Esophagus squamous epithelium (tissue), 5 donors: ENCODE measurements around the gene TMEM256. TPM values are rescaled to one million over a fixed set of nuclear protein-coding genes. Genes with fewer than 3 reads are reported as not detected.

Source experiments
- DNase-seq: peaks from one replicate; lab custom pipeline; 2025; lab: John Stamatoyannopoulos, UW
- H3K27ac ChIP-seq, 4 donors: fragments of 200-600 bp; sonication (generic); one replicate each; pipeline ENCODE4 v1.5.1; 2016 to 2019; ENCODE audit warnings: mild to moderate bottlenecking in 1 of 4
- H3K27me3 ChIP-seq, 4 donors: fragments of 200-600 bp; sonication (generic); 1 replicate in 3 of 4; 2 replicates in 1 of 4; pipeline versions ENCODE4 v1.5.1 to v1.6.0; 2017 to 2021; ENCODE audit warnings: antibody characterized with exemption in 1 of 4
- H3K36me3 ChIP-seq, 3 donors: fragments of 200-600 bp; sonication (generic); one replicate each; pipeline ENCODE4 v1.5.1; 2016 to 2019
- H3K4me1 ChIP-seq, 3 donors: fragments of 200-600 bp; sonication (generic); one replicate each; pipeline ENCODE4 v1.5.1; 2017 to 2019
- H3K4me3 ChIP-seq, 4 donors: fragments of 200-600 bp; sonication (generic); 1 replicate in 3 of 4; 2 replicates in 1 of 4; pipeline ENCODE4 v1.5.1; 2016 to 2019; ENCODE audit warnings: mild to moderate bottlenecking in 2 of 4, moderate library complexity in 1 of 4
- H3K9me3 ChIP-seq, 3 donors: fragments of 200-600 bp; sonication (generic); one replicate each; pipeline ENCODE4 v1.5.1; 2016 to 2019
- CTCF ChIP-seq, 6 experiments: fragments of 450-650 bp in 4 of 6; fragments of 200-600 bp in 2 of 6; sonication (generic) in 2 of 6; IDR thresholded peaks; one replicate each; pipeline ENCODE4 v1.5.1; 2016 to 2019; ENCODE audit warnings: antibody characterized with exemption in 6 of 6, mild to moderate bottlenecking in 4 of 6, moderate library complexity in 4 of 6
- POLR2A ChIP-seq, 4 donors: fragments of 450-650 bp; IDR thresholded peaks; one replicate each; pipeline ENCODE4 v1.6.1; 2017; ENCODE audit warnings: antibody characterized with exemption in 4 of 4, mild to moderate bottlenecking in 4 of 4, moderate library complexity in 3 of 4
- WGBS, 2 donors: methylation state at CpG; one replicate each; pipeline ENCODE4 v1.1.5; 2018; 5-methylcytosine and 5-hydroxymethylcytosine counted together
- intact Hi-C: fragments of 100-400 bp; cut with DNase I; formaldehyde crosslinking; loops from one replicate; pipeline ENCODE4 v1.15.0; 2022
- total RNA-seq, 4 donors: library from RNA; depleted of rRNA; stranded (reverse); fragments of >200 nt; gene quantifications; one replicate each; pipeline ENCODE4 v1.1.0, GENCODE V29; 2016
- donor health status: DM: yes; HTN: yes; CAD: no.

The TMEM256 gene
- total RNA-seq, 4 donors from 2014 or later = 27.9 to 88.0 (median 66.7) TPM

- H3K4me1 ChIP-seq = peaks cover 43 to 64% (median 48%) of the 10 kb centered on the region in 3 donors
- no peak for DNase-seq
- H3K4me3 ChIP-seq = peak within 1 kb of the TSS in 3 of 4 donors; percentile 34 to 88 (median 80)
- no peaks in the 10 kb centered on the region for H3K36me3 ChIP-seq
- H3K27me3 ChIP-seq = no peaks in the 10 kb centered on the region
- intact Hi-C loops = loop anchor here (5.0 kb wide), 1 partner anchor 82 kb away; the partner anchor contains the start of genes FGF11 and TMEM102
- TF ChIP-seq CTCF (IDR thresholded peaks at IDR 0.05) (no peak), POLR2A (IDR thresholded peaks at IDR 0.05) (no peak)
- WGBS, 2 donors = no CpG with 5 or more reads among the region's 10 CpGs
- H3K9me3 ChIP-seq = no peaks in the 10 kb centered on the region
- peak within 1 kb of the TSS; percentile 98 to 100 (median 98) for H3K27ac ChIP-seq
Observed at GRCh38 chr17:7355053-7355452, 48.8 kb downstream of the TMEM256 start, which contains the start of gene TMEM95. Gene TMEM95 (plus strand): TSS chr17:7355156. CDS start chr17:7355205, 49 bp downstream.

GRCh38 chr17:7354262-7354843 is 49.5 kb downstream of the TMEM256 start:
- DNase-seq = no peak
- Histone ChIP-seq H3K27ac (peak overlapping the region; percentile 98 to 100 (median 98)), H3K9me3 (no peaks in the 10 kb centered on the region), H3K4me3 (peak overlapping the region in 3 of 4 donors; percentile 34 to 88 (median 80)), H3K4me1 (peaks cover 48 to 71% (median 54%) of the 10 kb centered on the region in 3 donors), H3K36me3 (no peaks in the 10 kb centered on the region), H3K27me3 (no peaks in the 10 kb centered on the region)
- TF ChIP-seq POLR2A (IDR thresholded peaks at IDR 0.05) (peak in 1 of 4 donors; percentile 23), CTCF (IDR thresholded peaks at IDR 0.05) (peak in 3 of 6 experiments; percentile 21 to 53 (median 27))
- 39 to 51% methylated on average over 5 to 9 of the region's 9 CpGs for WGBS, 2 donors
- intact Hi-C loops = no loop called here

Other genes starting within 250 kb of the TMEM256 start
- 1 to 10 TPM in 1 of 4 donors, under 1 TPM in 2, not detected in 1; 0.42 to 1.1 (median 0.97) TPM for gene ASGR1, start 224.7 kb downstream of the TMEM256 start, total RNA-seq
- gene DLG4, start 184.3 kb downstream of the TMEM256 start, total RNA-seq = 10 to 100 TPM in 1 of 4 donors, 1 to 10 TPM in 3; 2.6 to 13.9 (median 6.0) TPM
- 100 to 1,000 TPM; 453 to 742 (median 464) TPM for gene ACADVL, start 184.2 kb downstream of the TMEM256 start, total RNA-seq
- 10 to 100 TPM; 21.4 to 58.0 (median 37.3) TPM for gene DVL2, start 169.6 kb downstream of the TMEM256 start, total RNA-seq
- 10 to 100 TPM; 24.7 to 30.6 (median 27.0) TPM for gene PHF23, start 164.6 kb downstream of the TMEM256 start, total RNA-seq
- 100 to 1,000 TPM; 172 to 384 (median 197) TPM for gene GABARAP, start 161.6 kb downstream of the TMEM256 start, total RNA-seq
- gene CTDNEP1, start 152.4 kb downstream of the TMEM256 start, total RNA-seq = 10 to 100 TPM; 42.0 to 52.1 (median 47.8) TPM
- 10 to 100 TPM; 14.9 to 21.8 (median 16.6) TPM for gene ELP5, start 151.9 kb downstream of the TMEM256 start, total RNA-seq
- gene CLDN7, start 141.6 kb downstream of the TMEM256 start, total RNA-seq = 100 to 1,000 TPM; 172 to 411 (median 208) TPM
- gene SLC2A4, start 122.4 kb downstream of the TMEM256 start, total RNA-seq = 10 to 100 TPM in 1 of 4 donors, 1 to 10 TPM in 2, under 1 TPM in 1; 0.83 to 21.7 (median 2.5) TPM
- gene YBX2, start 109.5 kb downstream of the TMEM256 start, total RNA-seq = 1 to 10 TPM in 3 of 4 donors, under 1 TPM in 1; 0.44 to 3.8 (median 2.3) TPM
- gene EIF5A, start 96.5 kb downstream of the TMEM256 start, total RNA-seq = 100 to 1,000 TPM; 324 to 543 (median 394) TPM
- 10 to 100 TPM; 40.9 to 80.7 (median 70.5) TPM for gene GPS2, start 88.7 kb downstream of the TMEM256 start, total RNA-seq
- gene NEURL4, start 74.8 kb downstream of the TMEM256 start, total RNA-seq = 10 to 100 TPM in 3 of 4 donors, 1 to 10 TPM in 1; 9.7 to 18.7 (median 14.4) TPM
- 1 to 10 TPM; 3.2 to 5.5 (median 3.8) TPM for gene ACAP1, start 67.6 kb downstream of the TMEM256 start, total RNA-seq
- gene KCTD11, start 51.9 kb downstream of the TMEM256 start, total RNA-seq = 10 to 100 TPM; 12.6 to 26.6 (median 22.1) TPM
- gene TMEM95, start 48.9 kb downstream of the TMEM256 start, total RNA-seq = not detected
- gene TNK1, start 23.0 kb downstream of the TMEM256 start, total RNA-seq = 10 to 100 TPM in 2 of 4 donors, 1 to 10 TPM in 2; 6.2 to 15.2 (median 9.9) TPM
- 10 to 100 TPM; 18.6 to 33.5 (median 24.7) TPM for gene PLSCR3, start 9.6 kb downstream of the TMEM256 start, total RNA-seq
- 1 to 10 TPM; 1.4 to 5.3 (median 2.0) TPM for gene NLGN2, start 3.7 kb upstream of the TMEM256 start, total RNA-seq
- gene SPEM1, start 16.2 kb upstream of the TMEM256 start, total RNA-seq = not detected
- gene SPEM2, start 21.5 kb upstream of the TMEM256 start, total RNA-seq = not detected
- not detected for gene SPEM3, start 24.8 kb upstream of the TMEM256 start, total RNA-seq
- gene TMEM102, start 31.3 kb upstream of the TMEM256 start, total RNA-seq = 10 to 100 TPM; 12.2 to 20.8 (median 16.9) TPM
- gene FGF11, start 35.4 kb upstream of the TMEM256 start, total RNA-seq = 10 to 100 TPM in 1 of 4 donors, 1 to 10 TPM in 3; 2.7 to 18.1 (median 6.1) TPM
- 1 to 10 TPM; 2.4 to 7.2 (median 4.6) TPM for gene CHRNB1, start 41.0 kb upstream of the TMEM256 start, total RNA-seq
- 10 to 100 TPM; 13.4 to 35.1 (median 28.5) TPM for gene ZBTB4, start 75.5 kb upstream of the TMEM256 start, total RNA-seq
- not detected for gene SLC35G6, start 77.3 kb upstream of the TMEM256 start, total RNA-seq
- gene POLR2A, start 80.3 kb upstream of the TMEM256 start, total RNA-seq = 10 to 100 TPM; 59.3 to 94.9 (median 78.2) TPM
- gene TNFSF12, start 145.0 kb upstream of the TMEM256 start, total RNA-seq = 10 to 100 TPM in 1 of 4 donors, 1 to 10 TPM in 3; 3.5 to 41.6 (median 6.5) TPM
- 10 to 100 TPM in 2 of 4 donors, 1 to 10 TPM in 2; 3.8 to 21.7 (median 10.9) TPM for gene TNFSF13, start 154.7 kb upstream of the TMEM256 start, total RNA-seq
- gene SENP3, start 157.8 kb upstream of the TMEM256 start, total RNA-seq = 10 to 100 TPM; 32.1 to 65.4 (median 48.3) TPM
- gene CD68, start 175.5 kb upstream of the TMEM256 start, total RNA-seq = 10 to 100 TPM; 32.1 to 52.9 (median 45.2) TPM
- gene MPDU1, start 179.8 kb upstream of the TMEM256 start, total RNA-seq = 100 to 1,000 TPM in 2 of 4 donors, 10 to 100 TPM in 2; 69.3 to 123 (median 100) TPM
- 100 to 1,000 TPM in 2 of 4 donors, 10 to 100 TPM in 2; 89.1 to 127 (median 103) TPM for gene SOX15, start 186.0 kb upstream of the TMEM256 start, total RNA-seq
- 10 to 100 TPM; 17.2 to 24.0 (median 20.6) TPM for gene FXR2, start 210.8 kb upstream of the TMEM256 start, total RNA-seq
- 10 to 100 TPM; 20.5 to 55.9 (median 31.3) TPM for gene SAT2, start 223.7 kb upstream of the TMEM256 start, total RNA-seq
- gene SHBG, start 226.0 kb upstream of the TMEM256 start, total RNA-seq = not detected
- gene ATP1B2, start 246.8 kb upstream of the TMEM256 start, total RNA-seq = 1 to 10 TPM in 1 of 4 donors, under 1 TPM in 2, not detected in 1; 0.09 to 1.5 (median 0.21) TPM